B cell (primary cell): ENCODE data around the gene HERC2. TPM values are rescaled to one million over a fixed set of nuclear protein-coding genes. Genes with fewer than 3 reads are reported as not detected.

Experiments used
- ATAC-seq: fragments of 200-7000 bp; cut with Tn5 transposase; one replicate; pipeline ENCODE4 v1.10.0; 2021; ENCODE audit warnings: low read depth, mild to moderate bottlenecking, moderate number of reproducible peaks, moderate library complexity
- CTCF ChIA-PET: fragments of 350-600 bp; sonication (Branson Sonifier 250); formaldehyde crosslinking; loops from one replicate; lab custom pipeline; 2021; ENCODE audit warnings: antibody characterized with exemption, inconsistent platforms; lab: Charles Lee
- POLR2A ChIA-PET: fragments of 350-600 bp; sonication (Branson Sonifier 250); formaldehyde crosslinking; loops from one replicate; lab custom pipeline; 2021; ENCODE audit warnings: antibody characterized with exemption; lab: Charles Lee
- DNase-seq: peaks from one replicate; pipeline ENCODE4 v3.0.0; 2013
- H2AFZ ChIP-seq: 2 replicates; pipeline ENCODE4 v1.6.1; 2012; ENCODE audit warnings: mild to moderate bottlenecking, low read depth, low read length; ENCODE audit not compliant: insufficient read depth, poor library complexity, severe bottlenecking
- H3K27ac ChIP-seq, 2 donors: 1 replicate in 1 of 2; 2 replicates in 1 of 2; pipeline ENCODE4 v1.5.1; 2012 to 2013; ENCODE audit warnings: low read length in 2 of 2, mild to moderate bottlenecking in 2 of 2, moderate library complexity in 1 of 2
- H3K27me3 ChIP-seq, 4 experiments: fragments of 200-600 bp in 1 of 4; sonication (generic) in 1 of 4; replicated peaks in 1 of 4; 1 replicate in 2 of 4; 2 replicates in 2 of 4; pipeline versions ENCODE4 v1.6.1 to v1.7.0; 2013 to 2016; ENCODE audit warnings: low read length in 3 of 4, mild to moderate bottlenecking in 2 of 4, mixed read lengths in 1 of 4, moderate library complexity in 1 of 4; ENCODE audit not compliant: insufficient read depth in 4 of 4, control insufficient read depth in 3 of 4; ENCODE audit errors: control extremely low read depth in 1 of 4
- H3K36me3 ChIP-seq, 2 experiments: replicated peaks in 1 of 2; 1 replicate in 1 of 2; 2 replicates in 1 of 2; pipeline versions ENCODE4 v1.6.1 to v1.7.1; 2013; ENCODE audit warnings: low read length in 1 of 2; ENCODE audit not compliant: insufficient read depth in 2 of 2, control insufficient read depth in 1 of 2; ENCODE audit errors: control extremely low read depth in 1 of 2, extremely low read depth in 1 of 2
- H3K4me1 ChIP-seq, 2 donors: fragments of 200-600 bp in 1 of 2; sonication (generic) in 1 of 2; 1 replicate in 1 of 2; 2 replicates in 1 of 2; pipeline versions ENCODE4 v1.5.1 to v1.6.1; 2013 to 2017; ENCODE audit warnings: low read length in 2 of 2; ENCODE audit not compliant: control insufficient read depth in 2 of 2, insufficient read depth in 2 of 2
- H3K4me2 ChIP-seq: replicated peaks from 2 replicates; pipeline ENCODE3; 2012; ENCODE audit warnings: mild to moderate bottlenecking, low read depth, low read length; ENCODE audit not compliant: poor library complexity, severe bottlenecking
- H3K4me3 ChIP-seq, 5 experiments: fragments of 200-600 bp in 1 of 5; sonication (generic) in 1 of 5; 1 replicate in 3 of 5; 2 replicates in 2 of 5; pipeline versions ENCODE4 v1.5.1 to v1.7.0; 2011 to 2016; ENCODE audit warnings: low read length in 4 of 5, mild to moderate bottlenecking in 4 of 5, low read depth in 2 of 5, control low read depth in 1 of 5, moderate library complexity in 1 of 5; ENCODE audit not compliant: insufficient read depth in 1 of 5; ENCODE audit errors: control extremely low read depth in 1 of 5, extremely low read depth in 1 of 5
- H3K79me2 ChIP-seq: fragments of 200-600 bp; sonication (generic); one replicate; pipeline ENCODE4 v1.6.0; 2016; ENCODE audit warnings: low read length; ENCODE audit not compliant: control insufficient read depth, insufficient read depth
- H3K9ac ChIP-seq: fragments of 200-600 bp; sonication (generic); 2 replicates; pipeline ENCODE4 v1.6.1; 2017; ENCODE audit warnings: mild to moderate bottlenecking, low read length, moderate library complexity
- H3K9me3 ChIP-seq, 3 donors: one replicate each; pipeline versions ENCODE4 v1.6.1 to v1.7.1; 2013; ENCODE audit warnings: low read length in 2 of 3; ENCODE audit not compliant: control insufficient read depth in 2 of 3, insufficient read depth in 1 of 3; ENCODE audit errors: control extremely low read depth in 1 of 3
- H4K20me1 ChIP-seq: 2 replicates; pipeline ENCODE4 v1.6.0; 2012; ENCODE audit warnings: mild to moderate bottlenecking, low read length; ENCODE audit not compliant: insufficient read depth, control insufficient read depth, poor library complexity, severe bottlenecking
- H3K27ac Mint-ChIP-seq: one replicate; pipeline ENCODE4 v1.8.0; 2021; ENCODE audit warnings: mixed read lengths
- H3K27me3 Mint-ChIP-seq: one replicate; pipeline ENCODE4 v1.8.0; 2021; ENCODE audit warnings: mixed read lengths
- H3K4me1 Mint-ChIP-seq: one replicate; pipeline ENCODE4 v1.8.0; 2021; ENCODE audit warnings: mixed read lengths
- H3K4me3 Mint-ChIP-seq: one replicate; pipeline ENCODE4 v1.8.0; 2021; ENCODE audit warnings: mixed read lengths
- H3K9me3 Mint-ChIP-seq: one replicate; pipeline ENCODE4 v1.8.0; 2022; ENCODE audit warnings: mixed read lengths; ENCODE audit not compliant: insufficient read depth
- CTCF ChIP-seq: fragments of 200-600 bp; IDR thresholded peaks from one replicate; pipeline ENCODE4 v1.8.0; 2022; ENCODE audit warnings: antibody characterized with exemption, mild to moderate bottlenecking
- EZH2 ChIP-seq: IDR thresholded peaks from 2 replicates; pipeline ENCODE4 v1.6.1; 2012; ENCODE audit warnings: borderline replicate concordance, low read depth, mild to moderate bottlenecking, moderate library complexity, low read length; ENCODE audit not compliant: insufficient read depth, poor library complexity, severe bottlenecking
- WGBS: methylation state at CpG from one replicate; pipeline ENCODE4 v1.1.5; 2013; ENCODE audit warnings: missing lambda C conversion rate; ENCODE audit not compliant: insufficient coverage; 5-methylcytosine and 5-hydroxymethylcytosine counted together
- intact Hi-C: fragments of 100-400 bp; cut with micrococcal nuclease; formaldehyde crosslinking; loops from one replicate; pipeline ENCODE4 v1.10.0; 2022
- polyA plus RNA-seq: library from polyadenylated mRNA; depleted of rRNA; stranded (reverse); fragments of >200 nt; gene quantifications from 2 replicates; pipeline ENCODE4 v1.2.3, GENCODE V29; 2012
- total RNA-seq, 2 donors: library from RNA; stranded (reverse); fragments of 120-200 nt in 1 of 2; gene quantifications; 1 replicate in 1 of 2; 2 replicates in 1 of 2; pipeline versions ENCODE4 v1.2.3 to v1.2.4, GENCODE V29; 2013 to 2022

HERC2 gene
- total and polyA plus RNA-seq, 2 donors (not counting 1 experiment from before 2014, with no cell fraction given), result 31.0 to 52.7 TPM

GRCh38 chr15:28128031-28128430 lies 193.9 kb downstream of the HERC2 start:
- DNase-seq, result peak; percentile 58
- H3K27me3 ChIP-seq, result no peaks in the 10 kb centered on the region
- Mint-ChIP-seq H3K9me3 (no peaks in the 10 kb centered on the region), H3K27me3 (no peaks in the 10 kb centered on the region), H3K4me1 (peaks cover 14% of the 10 kb centered on the region), H3K27ac (no peak overlapping the region), H3K4me3 (no peak overlapping the region)
- H2AFZ ChIP-seq, result no peak overlapping the region
- no peak overlapping the region for H3K4me2 ChIP-seq
- POLR2A ChIA-PET, result no interaction called here
- H3K4me3 ChIP-seq, result no peak overlapping the region
- no peak overlapping the region for H3K9ac ChIP-seq
- intact Hi-C loops, result no loop called here
- no peaks in the 10 kb centered on the region for H3K79me2 ChIP-seq
- peak overlapping the region in 1 of 2 donors; percentile 49 for H3K27ac ChIP-seq
- TF ChIP-seq CTCF (no peak), EZH2 (no peak)
- peak; percentile 66 for ATAC-seq
- 33% methylated on average over 9 of the region's 11 CpGs for WGBS
- H3K9me3 ChIP-seq, result no peaks in the 10 kb centered on the region
- peaks cover 0 to 5% of the 10 kb centered on the region in 2 donors for H3K4me1 ChIP-seq
- CTCF ChIA-PET, result no interaction called here
- peaks cover 0 to 37% of the 10 kb centered on the region in 2 experiments for H3K36me3 ChIP-seq
- no peaks in the 10 kb centered on the region for H4K20me1 ChIP-seq

- Mint-ChIP-seq H3K27ac (no peak overlapping the region), H3K4me3 (no peak overlapping the region), H3K4me1 (peaks cover 14% of the 10 kb centered on the region), H3K9me3 (no peaks in the 10 kb centered on the region), H3K27me3 (no peaks in the 10 kb centered on the region)
- Histone ChIP-seq H3K79me2 (no peaks in the 10 kb centered on the region), H4K20me1 (no peaks in the 10 kb centered on the region), H3K4me1 (peaks cover 0 to 5% of the 10 kb centered on the region in 2 donors), H3K36me3 (peaks cover 0 to 33% of the 10 kb centered on the region in 2 experiments), H3K4me2 (no peak overlapping the region), H3K9me3 (no peaks in the 10 kb centered on the region), H2AFZ (no peak overlapping the region), H3K27me3 (no peaks in the 10 kb centered on the region), H3K4me3 (no peak overlapping the region), H3K27ac (peak overlapping the region in 1 of 2 donors; percentile 49), H3K9ac (no peak overlapping the region)
- no peak for TF ChIP-seq EZH2
- no peak for TF ChIP-seq CTCF
- ATAC-seq (no peak), DNase-seq (no peak)
- ChIA-PET POLR2A (no interaction called here), CTCF (interaction anchor here (1.1 to 2.7 kb wide), 4 partner anchors 10 to 17 kb away, joined by 5 to 13 read pairs (median 8); no protein-coding TSS in a partner anchor)
- intact Hi-C loops, result no loop called here
- 86% methylated on average over 9 of the region's 11 CpGs for WGBS
Observed at GRCh38 chr15:28127036-28127435, 194.9 kb downstream of the HERC2 start.
